H9 (cell line): ENCODE measurements around the gene GALNS. TPM values are rescaled to one million over a fixed set of nuclear protein-coding genes. Genes with fewer than 3 reads are reported as not detected.

Experiments
- DNase-seq: peaks from one replicate; pipeline ENCODE4 v3.0.0-alpha.2; 2017
- H2AFZ ChIP-seq: one replicate; pipeline ENCODE4 v1.6.1; 2013; ENCODE audit warnings: mild to moderate bottlenecking, low read length, control low read depth, moderate library complexity
- H2AK5ac ChIP-seq: 2 replicates; pipeline ENCODE4 v1.6.1; 2013; ENCODE audit warnings: low read length, control low read depth, mixed read lengths; ENCODE audit not compliant: insufficient read length
- H2BK120ac ChIP-seq: one replicate; pipeline ENCODE4 v1.6.1; 2013; ENCODE audit warnings: low read depth, mild to moderate bottlenecking, low read length, control low read depth, inconsistent platforms; ENCODE audit not compliant: poor library complexity, severe bottlenecking
- H2BK12ac ChIP-seq: 2 replicates; pipeline ENCODE4 v1.6.1; 2013; ENCODE audit warnings: low read length, control low read depth, mixed read lengths, low read depth; ENCODE audit not compliant: insufficient read length
- H2BK15ac ChIP-seq: 2 replicates; pipeline ENCODE4 v1.6.1; 2013; ENCODE audit warnings: low read depth, low read length, control low read depth
- H2BK20ac ChIP-seq: one replicate; pipeline ENCODE4 v1.6.1; 2013; ENCODE audit warnings: low read depth, mild to moderate bottlenecking, low read length, control low read depth, inconsistent platforms; ENCODE audit not compliant: poor library complexity, severe bottlenecking
- H2BK5ac ChIP-seq: 2 replicates; pipeline ENCODE4 v1.6.1; 2013; ENCODE audit warnings: low read length, control low read depth, mixed read lengths; ENCODE audit not compliant: insufficient read length
- H3K14ac ChIP-seq: 2 replicates; pipeline ENCODE4 v1.6.1; 2013; ENCODE audit warnings: low read length, control low read depth; ENCODE audit not compliant: insufficient read depth
- H3K18ac ChIP-seq: 2 replicates; pipeline ENCODE4 v1.6.1; 2013; ENCODE audit warnings: low read depth, mild to moderate bottlenecking, mixed read lengths, low read length, control low read depth; ENCODE audit not compliant: insufficient read length
- H3K23ac ChIP-seq: 2 replicates; pipeline ENCODE4 v1.6.1; 2013; ENCODE audit warnings: low read length, control low read depth, mixed read lengths, low read depth; ENCODE audit not compliant: insufficient read length
- H3K23me2 ChIP-seq: 2 replicates; pipeline ENCODE4 v1.6.1; 2013; ENCODE audit warnings: low read depth, mild to moderate bottlenecking, mixed read lengths, low read length, control low read depth; ENCODE audit not compliant: insufficient read length, poor library complexity, severe bottlenecking
- H3K27ac ChIP-seq: 2 replicates; pipeline ENCODE4 v1.5.1; 2013; ENCODE audit warnings: low read length, control low read depth, mixed read lengths, low read depth; ENCODE audit not compliant: insufficient read length
- H3K27me3 ChIP-seq: 2 replicates; pipeline ENCODE4 v1.6.1; 2013; ENCODE audit warnings: low read length, control low read depth, inconsistent platforms; ENCODE audit not compliant: insufficient read depth
- H3K4ac ChIP-seq: 2 replicates; pipeline ENCODE4 v1.6.1; 2013; ENCODE audit warnings: low read depth, mild to moderate bottlenecking, control low read depth, inconsistent platforms, low read length, moderate library complexity
- H3K4me1 ChIP-seq: 2 replicates; pipeline ENCODE4 v1.6.1; 2013; ENCODE audit warnings: low read length, control low read depth, inconsistent platforms; ENCODE audit not compliant: insufficient read depth
- H3K4me2 ChIP-seq: 2 replicates; pipeline ENCODE4 v1.6.1; 2013; ENCODE audit warnings: low read length, control low read depth, mixed read lengths; ENCODE audit not compliant: insufficient read length, insufficient read depth
- H3K56ac ChIP-seq: 2 replicates; pipeline ENCODE4 v1.6.1; 2013; ENCODE audit warnings: low read depth, mild to moderate bottlenecking, mixed read lengths, low read length, control low read depth; ENCODE audit not compliant: insufficient read length
- H3K79me1 ChIP-seq: 2 replicates; pipeline ENCODE4 v1.6.1; 2013; ENCODE audit warnings: low read depth, mild to moderate bottlenecking, moderate library complexity, low read length, control low read depth, inconsistent platforms; ENCODE audit not compliant: insufficient read depth, poor library complexity, severe bottlenecking
- H3K79me2 ChIP-seq: 2 replicates; pipeline ENCODE4 v1.6.1; 2013; ENCODE audit warnings: low read length, control low read depth, inconsistent platforms; ENCODE audit not compliant: insufficient read depth
- H3K9ac ChIP-seq: 2 replicates; pipeline ENCODE4 v1.6.1; 2013; ENCODE audit warnings: low read length, control low read depth, mixed read lengths; ENCODE audit not compliant: insufficient read length; ENCODE audit errors: extremely low read depth
- H3K9me3 ChIP-seq: one replicate; pipeline ENCODE4 v1.6.1; 2013; ENCODE audit warnings: low read depth, low read length, inconsistent platforms; ENCODE audit not compliant: control insufficient read depth
- H3T11ph ChIP-seq: one replicate; pipeline ENCODE4 v1.6.1; 2013; ENCODE audit warnings: mild to moderate bottlenecking, low read length, control low read depth, inconsistent platforms
- H4K20me1 ChIP-seq: one replicate; pipeline ENCODE4 v1.6.1; 2013; ENCODE audit not compliant: control insufficient read depth, insufficient read length, insufficient read depth
- H4K5ac ChIP-seq: 2 replicates; pipeline ENCODE4 v1.6.1; 2013; ENCODE audit warnings: low read depth, mild to moderate bottlenecking, mixed read lengths, low read length, control low read depth; ENCODE audit not compliant: insufficient read length
- H4K8ac ChIP-seq: replicated peaks from 2 replicates; pipeline ENCODE4 v1.6.1; 2013; ENCODE audit warnings: low read length, control low read depth, mixed read lengths, low read depth; ENCODE audit not compliant: insufficient read length
- H4K91ac ChIP-seq: 2 replicates; pipeline ENCODE4 v1.6.1; 2013; ENCODE audit warnings: low read depth, mild to moderate bottlenecking, moderate library complexity, mixed read lengths, low read length, control low read depth; ENCODE audit not compliant: insufficient read length
- H3K27ac Mint-ChIP-seq, 3 experiments: 2 replicates in 2 of 3; 3 replicates in 1 of 3; pipeline ENCODE4 v1.8.0; 2020 to 2021; ENCODE audit warnings: mixed read lengths in 3 of 3, mild to moderate bottlenecking in 1 of 3, moderate library complexity in 1 of 3
- H3K27me3 Mint-ChIP-seq: 2 replicates; pipeline ENCODE4 v1.8.0; 2021; ENCODE audit warnings: low read depth, mild to moderate bottlenecking, moderate library complexity, mixed read lengths
- H3K36me3 Mint-ChIP-seq, 3 experiments: 2 replicates in 2 of 3; 3 replicates in 1 of 3; pipeline ENCODE4 v1.8.0; 2020 to 2021; ENCODE audit warnings: low read depth in 3 of 3, mixed read lengths in 3 of 3; ENCODE audit not compliant: insufficient read depth in 1 of 3
- H3K4me1 Mint-ChIP-seq, 2 experiments: 2 replicates each; pipeline ENCODE4 v1.8.0; 2020; ENCODE audit warnings: mixed read lengths in 2 of 2
- H3K4me3 Mint-ChIP-seq, 2 experiments: 2 replicates in 1 of 2; 3 replicates in 1 of 2; pipeline ENCODE4 v1.8.0; 2020 to 2021; ENCODE audit warnings: mild to moderate bottlenecking in 2 of 2, mixed read lengths in 2 of 2, moderate library complexity in 1 of 2
- H3K9me3 Mint-ChIP-seq, 2 experiments: 2 replicates in 1 of 2; 3 replicates in 1 of 2; pipeline ENCODE4 v1.8.0; 2020; ENCODE audit warnings: mild to moderate bottlenecking in 2 of 2, mixed read lengths in 2 of 2, moderate library complexity in 1 of 2
- CTCF ChIP-seq: fragments of 200-600 bp; sonication (generic); conservative IDR thresholded peaks from 3 replicates; pipeline ENCODE4 v1.8.0; 2021; ENCODE audit warnings: antibody characterized with exemption, mild to moderate bottlenecking
- WGBS: extraction: QIAGEN DNeasy Blood & Tissue Kit; methylation state at CpG from one replicate; pipeline ENCODE4 v1.1.7; 2013; ENCODE audit warnings: missing lambda C conversion rate, low lambda C conversion rate, mixed read lengths; ENCODE audit not compliant: insufficient read length; ENCODE audit errors: extremely low coverage; 5-methylcytosine and 5-hydroxymethylcytosine counted together
- total RNA-seq: library from RNA; stranded (reverse); gene quantifications from 2 replicates; pipeline ENCODE4 v1.2.1, GENCODE V29; 2021

Gene GALNS
- total RNA-seq, 1 experiment from 2014 or later: 20.3 TPM

GRCh38 chr16:88847654-88848053 is 9.1 kb downstream of the GALNS start:
- H3K79me1 ChIP-seq: no peaks in the 10 kb centered on the region
- H3K27ac Mint-ChIP-seq: no peak overlapping the region; a peak in 1 of 7 replicates
- no peak overlapping the region for H3K4me3 Mint-ChIP-seq

More at GRCh38 chr16:88847654-88848053, 9.1 kb downstream of the GALNS start:
- no CpG with 5 or more reads among the region's 18 CpGs for WGBS
- no peak overlapping the region for H2AFZ ChIP-seq
- H4K8ac ChIP-seq: no peak overlapping the region
- H4K5ac ChIP-seq: no peak overlapping the region
- no peak overlapping the region for H2AK5ac ChIP-seq
- no peaks in the 10 kb centered on the region for H3K23me2 ChIP-seq
- TF ChIP-seq CTCF: no peak
- H3K27ac ChIP-seq: no peak overlapping the region
- no peaks in the 10 kb centered on the region for H3K27me3 ChIP-seq
- no peak overlapping the region for H2BK5ac ChIP-seq
- Mint-ChIP-seq H3K9me3 (peaks cover 0 to 6% of the 10 kb centered on the region in 2 experiments; a peak in 2 of 5 replicates), H3K36me3 (peaks cover 8 to 19% (median 12%) of the 10 kb centered on the region in 3 experiments; a peak in 6 of 7 replicates), H3K27me3 (no peaks in the 10 kb centered on the region), H3K4me1 (no peaks in the 10 kb centered on the region)
- H3K56ac ChIP-seq: no peak overlapping the region
- H3K14ac ChIP-seq: no peak overlapping the region
- no peak for DNase-seq
- no peak overlapping the region for H2BK20ac ChIP-seq
- no peak overlapping the region for H3K23ac ChIP-seq
- no peak overlapping the region for H3T11ph ChIP-seq
- no peak overlapping the region for H4K91ac ChIP-seq
- no peaks in the 10 kb centered on the region for H3K4me1 ChIP-seq
- H4K20me1 ChIP-seq: no peaks in the 10 kb centered on the region
- H3K4me2 ChIP-seq: no peak overlapping the region
- H3K18ac ChIP-seq: no peak overlapping the region
- H2BK15ac ChIP-seq: no peak overlapping the region
- H2BK12ac ChIP-seq: no peak overlapping the region
- no peak overlapping the region for H2BK120ac ChIP-seq
- no peak overlapping the region for H3K4ac ChIP-seq
- H3K9ac ChIP-seq: no peak overlapping the region
- H3K79me2 ChIP-seq: no peaks in the 10 kb centered on the region
- no peaks in the 10 kb centered on the region for H3K9me3 ChIP-seq
